SIG-M5 (cell line): Measurements from ENCODE around the gene FXR1.
A peak's percentile ranks its signal among the peaks of the same experiment; 100 is the strongest.
"Not testable (repeated sequence)": the region's sequence is repeated elsewhere in the genome, so short reads cannot be mapped to it uniquely, and the experiment has no call there.

ENCODE experiments used
- DNase-seq: peaks from one replicate; lab custom pipeline; 2025; lab: John Stamatoyannopoulos, UW

The FXR1 gene

DNA sequence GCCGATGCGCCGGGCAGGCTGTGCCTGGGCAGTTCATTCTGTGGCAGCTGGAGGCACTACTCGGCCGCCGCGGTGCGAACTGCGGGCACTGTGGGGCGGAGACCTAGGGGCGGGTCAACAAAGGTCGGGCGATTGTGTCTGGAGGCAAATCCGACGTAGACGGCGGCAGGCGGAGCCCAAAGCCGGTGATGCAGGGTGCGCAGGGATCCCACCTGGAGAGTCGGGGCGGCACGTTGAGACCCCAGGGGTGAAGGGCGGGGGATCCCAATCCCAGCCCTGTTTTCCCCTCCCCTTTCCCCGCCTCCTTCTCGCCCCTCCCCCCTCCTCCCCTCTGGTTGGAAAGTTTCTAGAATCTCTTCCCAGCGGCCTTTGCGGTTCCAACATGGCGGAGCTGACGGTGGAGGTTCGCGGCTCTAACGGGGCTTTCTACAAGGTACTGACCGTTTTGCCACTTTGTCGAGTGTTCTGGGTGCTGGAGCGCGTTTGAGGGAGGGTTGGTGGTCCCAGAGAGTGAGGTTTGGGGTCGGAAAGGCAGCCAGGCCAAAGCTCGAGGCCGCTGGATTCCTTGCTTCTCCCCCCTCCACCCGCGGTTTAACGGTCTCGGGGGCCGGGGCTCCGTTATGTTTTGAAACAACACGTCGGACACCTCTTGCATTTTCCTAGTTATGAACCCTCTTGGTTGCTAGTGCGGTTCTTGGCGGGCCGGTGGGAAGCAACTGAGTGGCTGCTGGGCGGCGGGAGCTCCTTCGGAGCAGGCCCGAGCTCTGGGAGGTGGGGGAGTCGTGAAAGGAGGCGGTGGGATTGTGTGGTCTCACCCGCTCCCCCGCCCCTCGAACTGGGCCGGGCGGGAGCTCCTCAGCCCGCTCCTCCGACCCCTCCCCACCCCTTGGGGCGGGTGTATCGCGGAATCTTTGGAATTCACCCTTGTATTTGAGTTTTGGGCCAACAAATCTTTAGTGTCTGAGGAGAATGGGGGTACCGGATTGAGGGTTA is at the start of gene FXR1:
Gene FXR1, plus strand, starts transcription at position 367 of the 993 bp plus-strand sequence. Its CDS starts 16 bp downstream, at position 383.
- peak; percentile 61 for DNase-seq

- DNase-seq: no peak
These were observed 42.3 kb upstream of the FXR1 start for GRCh38 chr3:180870008-180870699.

GRCh38 chr3:180871901-180872300 is 40.6 kb upstream of the FXR1 start:
- DNase-seq: no peak

DNA sequence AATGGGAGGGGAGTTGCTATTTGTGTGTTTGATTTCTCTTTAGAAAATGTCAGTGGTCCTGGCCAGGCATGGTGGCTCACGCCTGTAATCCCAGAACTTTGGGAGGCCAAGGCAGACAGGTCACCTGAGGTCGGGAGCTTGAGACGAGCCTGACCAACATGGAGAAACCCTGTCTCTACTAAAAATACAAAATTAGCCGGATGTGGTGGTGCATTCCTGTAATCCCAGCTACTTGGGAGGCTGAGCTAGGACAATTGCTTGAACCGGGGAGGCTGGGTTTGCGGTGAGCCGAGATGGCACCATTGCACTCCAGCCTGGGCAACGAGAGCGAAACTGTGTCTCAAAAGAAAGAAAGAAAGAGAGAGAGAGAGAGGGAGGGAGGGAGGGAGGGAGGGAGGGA is 40.0 kb upstream of the FXR1 start:
- DNase-seq: not testable (repeated sequence)

DNA sequence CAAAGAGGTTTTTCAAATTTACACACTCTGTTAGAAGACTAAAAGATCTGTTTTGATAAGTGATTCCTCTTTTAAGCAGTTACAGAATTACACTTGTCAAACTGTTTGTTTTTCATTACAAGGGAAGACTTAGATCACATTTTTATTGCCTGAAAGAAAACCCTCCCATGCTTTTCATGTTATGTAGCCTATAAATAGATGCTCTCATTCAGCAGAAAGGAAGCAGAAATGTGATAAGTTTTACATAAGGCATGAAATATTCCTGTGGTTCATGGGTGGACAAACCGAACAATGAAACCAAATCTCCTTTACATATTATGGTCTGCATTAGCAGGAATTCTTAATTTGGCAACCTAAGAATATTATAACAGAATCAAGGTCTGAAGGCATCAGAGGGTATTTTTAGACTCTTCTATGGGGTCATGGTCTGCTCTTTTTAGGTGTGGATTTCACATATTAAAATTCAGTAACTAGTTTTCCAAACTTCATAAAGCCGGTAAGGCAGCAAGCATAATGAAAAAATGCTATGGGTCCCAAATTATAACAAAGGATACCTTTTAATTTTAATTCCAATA is 37.3 kb upstream of the FXR1 start:
- DNase-seq: no peak

DNA sequence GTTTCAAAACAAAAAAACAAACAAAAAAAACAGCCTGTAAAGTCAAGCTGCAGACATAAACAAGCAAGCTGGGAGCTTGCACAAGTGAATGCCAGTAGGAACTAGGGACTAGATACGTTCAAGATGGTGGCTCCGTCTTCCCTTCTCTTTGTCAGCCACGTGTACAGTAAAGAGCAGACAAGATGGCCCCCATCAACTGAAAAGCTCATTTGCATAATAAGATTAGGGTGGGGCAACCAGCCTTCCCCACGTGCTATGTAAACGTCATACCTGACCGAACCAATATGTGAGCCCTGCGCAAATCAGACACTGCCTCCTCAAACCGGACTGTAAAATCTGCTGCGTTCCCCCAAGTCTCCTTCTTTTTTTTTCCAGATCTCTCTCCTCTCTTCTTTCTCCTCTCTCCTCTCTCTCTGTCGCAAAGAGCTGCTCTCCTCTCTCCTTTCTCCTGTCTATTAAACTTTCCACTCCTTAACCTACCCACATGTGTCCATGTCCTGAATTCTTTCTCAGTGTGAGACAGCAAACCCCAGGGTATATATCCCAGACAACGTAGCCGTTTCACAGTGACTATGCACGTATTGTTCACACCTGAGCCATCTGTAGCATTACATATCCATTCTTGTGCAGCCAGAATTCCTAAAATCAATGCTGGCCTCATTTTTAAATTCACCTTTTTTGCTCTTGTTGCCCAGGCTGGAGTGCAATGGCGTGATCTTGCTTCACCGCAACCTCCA is 31.2 kb upstream of the FXR1 start:
- no peak for DNase-seq

DNA sequence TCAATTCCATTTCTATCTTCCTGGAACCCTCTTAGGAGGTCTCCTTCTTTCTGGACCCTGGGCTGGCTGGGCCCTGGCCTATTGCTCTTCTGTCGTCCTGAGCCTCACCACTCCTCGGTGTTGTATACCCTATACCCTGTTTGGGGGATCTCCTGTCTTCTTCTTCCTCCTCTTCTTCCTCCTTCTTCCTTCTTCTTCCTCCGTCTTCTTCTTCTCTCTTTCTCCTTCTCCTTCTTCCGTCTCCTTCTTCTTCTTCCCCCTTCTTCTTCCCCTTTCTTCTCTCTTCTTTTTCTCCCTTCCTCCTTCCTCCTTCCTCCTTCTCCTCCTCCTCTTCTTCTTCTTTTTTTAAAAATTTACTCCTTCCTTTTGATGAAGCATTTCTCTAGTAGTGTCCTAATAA is 30.4 kb upstream of the FXR1 start:
- no peak for DNase-seq

- DNase-seq: no peak
These were observed 23.4 kb upstream of the FXR1 start for GRCh38 chr3:180888992-180889560.

- no peak for DNase-seq
These were observed 13.9 kb upstream of the FXR1 start for GRCh38 chr3:180898572-180898971.

DNA sequence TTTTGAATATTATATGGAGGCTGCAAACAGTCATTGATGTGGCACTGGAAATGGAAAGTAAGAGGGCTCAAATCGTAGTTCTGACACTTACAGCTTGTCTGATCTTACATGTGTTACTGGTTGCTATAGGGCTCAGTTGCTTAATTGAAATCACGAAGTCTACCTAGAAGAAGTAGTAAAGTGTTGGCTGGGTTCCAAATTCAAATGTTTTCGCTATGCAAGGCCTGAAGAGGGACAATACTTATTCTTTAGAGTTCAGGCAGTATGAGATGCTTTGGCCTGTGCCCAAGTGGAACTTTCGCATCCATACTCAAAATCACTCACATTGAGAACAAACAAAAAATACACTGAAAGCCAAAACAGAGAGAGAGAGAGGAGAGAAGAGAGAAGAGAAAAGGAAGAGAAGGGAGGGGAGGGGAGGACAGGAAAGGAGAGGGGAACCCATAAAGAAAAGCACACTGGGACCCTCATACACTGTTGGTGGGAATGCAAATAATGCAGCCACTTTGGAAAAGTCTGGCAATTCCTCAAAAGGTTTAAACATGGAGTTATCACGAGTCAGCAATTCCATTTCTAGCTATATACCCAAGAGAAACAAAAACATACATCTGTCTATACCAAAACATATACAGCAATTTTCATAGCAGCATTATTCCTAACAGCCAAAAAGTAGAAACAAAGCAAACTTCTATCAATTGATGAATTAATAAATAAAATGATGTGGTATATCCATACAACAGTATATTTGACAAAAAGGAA is 2.9 kb upstream of the FXR1 start:
- no peak for DNase-seq

DNA sequence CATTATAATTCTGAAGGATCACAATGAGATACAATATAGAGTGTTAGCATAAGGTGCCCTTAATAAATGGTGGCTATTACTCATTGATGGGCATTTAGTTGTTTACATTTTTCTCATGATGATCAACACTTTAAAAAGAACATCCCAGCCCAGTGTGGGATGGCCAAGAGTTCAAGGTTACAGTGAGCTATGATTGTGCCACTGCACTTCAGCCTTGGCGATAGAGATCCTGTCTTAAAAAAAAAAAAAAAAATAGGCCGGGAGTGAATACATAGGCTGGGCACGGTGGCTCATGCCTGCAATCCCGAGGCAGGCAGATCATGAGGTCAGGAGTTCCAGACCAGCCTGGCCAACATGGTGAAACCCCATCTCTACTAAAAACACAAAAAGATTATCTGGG is 1.6 kb upstream of the FXR1 start:
- DNase-seq: no peak

DNA sequence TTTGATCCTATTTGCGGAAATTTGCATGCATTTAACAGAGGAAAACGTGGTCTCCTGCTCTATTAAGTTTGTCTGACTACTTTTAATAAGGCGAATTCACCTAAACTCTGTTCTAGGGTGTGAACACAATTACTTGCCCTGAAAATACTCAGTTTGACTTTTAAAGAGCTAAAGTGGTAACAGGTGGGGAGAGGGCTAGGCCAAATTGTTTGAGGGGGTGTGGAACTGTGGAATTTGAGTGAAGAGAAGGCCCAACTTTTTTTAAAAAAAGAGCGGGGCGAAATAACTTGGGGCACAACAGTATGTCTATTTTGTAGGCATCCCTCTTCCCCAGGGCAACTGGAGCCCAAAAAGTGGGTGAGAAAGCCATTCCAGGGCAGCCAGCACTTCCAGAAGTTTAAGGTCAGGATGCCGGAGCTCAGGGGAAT is 580 bp upstream of the FXR1 start:
- DNase-seq: no peak

DNA sequence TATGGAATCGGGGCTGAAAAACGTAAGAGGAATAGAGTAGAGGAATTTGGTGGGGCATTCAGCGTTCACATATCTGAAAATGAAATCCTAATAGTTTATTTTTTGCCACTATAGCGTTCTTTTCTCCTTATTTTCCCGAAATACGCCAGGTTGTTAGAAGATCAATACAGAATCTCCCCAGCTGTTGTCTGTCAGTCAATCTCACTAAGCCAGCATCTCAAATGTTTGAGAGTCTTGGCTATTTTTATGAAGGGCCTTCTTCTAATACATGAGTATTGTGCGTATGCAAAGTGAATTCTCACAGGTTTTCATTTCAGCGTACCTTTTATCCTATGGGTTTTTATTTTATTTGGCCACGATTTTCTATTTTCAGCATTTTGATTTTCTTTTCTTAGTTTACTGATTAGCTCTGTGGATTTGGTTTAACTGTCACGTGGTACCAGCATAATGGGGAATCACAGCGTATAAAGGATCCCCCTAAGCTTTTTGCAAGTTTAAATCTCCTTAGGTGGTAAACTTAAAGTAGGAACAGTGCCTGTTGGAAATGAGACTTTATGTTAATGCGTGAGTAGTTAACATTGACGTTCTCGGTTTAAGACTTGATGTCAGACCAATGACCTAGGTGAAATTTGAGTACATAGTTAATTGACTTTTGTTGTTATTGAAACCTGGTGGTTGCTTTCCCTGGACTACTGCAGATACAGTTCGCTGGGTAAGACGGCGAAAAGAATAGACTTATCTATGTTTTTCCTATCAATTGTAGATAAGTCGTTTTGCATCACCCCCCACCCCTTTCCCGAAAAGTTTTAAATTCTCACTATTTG is 1.3 kb downstream of the FXR1 start:
- DNase-seq: no peak

DNA sequence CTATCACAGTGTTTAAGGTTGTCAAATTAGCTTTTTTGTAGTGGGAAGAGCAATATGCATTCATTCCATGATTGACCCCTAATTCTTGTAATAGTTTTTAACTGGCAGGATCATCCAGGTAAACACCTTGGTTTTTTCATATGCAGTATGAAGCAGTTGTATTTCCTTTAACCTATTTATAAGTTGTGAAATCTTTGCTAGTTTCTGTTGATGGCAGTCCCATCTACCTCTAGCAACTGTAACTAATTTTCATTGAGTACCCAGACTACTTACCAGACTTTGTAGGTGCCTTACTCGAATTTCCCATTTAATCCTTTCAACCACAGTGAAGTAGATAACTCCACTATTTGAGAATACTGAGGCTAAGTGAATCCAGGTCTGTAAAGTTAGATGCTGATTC is 6.1 kb downstream of the FXR1 start:
- no peak for DNase-seq

- DNase-seq: no peak
These were observed 9.8 kb downstream of the FXR1 start for GRCh38 chr3:180922242-180922641.

DNA sequence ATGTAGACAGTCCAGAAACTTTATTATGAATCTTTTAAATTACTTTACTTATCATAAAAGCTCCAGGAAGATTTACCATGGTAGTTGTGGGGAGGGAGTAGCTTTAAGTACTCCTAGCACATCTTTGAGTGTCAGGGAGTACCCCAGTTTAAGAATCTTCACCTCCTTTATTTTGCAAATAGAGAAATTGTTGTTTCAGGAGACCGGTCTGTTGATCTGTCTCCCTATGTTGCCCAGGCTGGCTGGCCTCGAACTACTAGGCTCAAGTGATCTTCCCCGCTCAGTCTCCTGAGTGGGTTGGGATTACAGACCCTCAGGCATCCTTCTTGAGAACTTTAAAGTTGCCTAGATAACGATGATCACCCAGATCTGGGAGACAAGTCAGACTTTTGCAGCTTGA is 11.1 kb downstream of the FXR1 start:
- DNase-seq: no peak

GRCh38 chr3:180926526-180926925 is 14.1 kb downstream of the FXR1 start:
- no peak for DNase-seq

GRCh38 chr3:180929376-180929775 is 16.9 kb downstream of the FXR1 start:
- DNase-seq: no peak

- DNase-seq: no peak
These were observed 18.1 kb downstream of the FXR1 start for GRCh38 chr3:180930526-180930925.

DNA sequence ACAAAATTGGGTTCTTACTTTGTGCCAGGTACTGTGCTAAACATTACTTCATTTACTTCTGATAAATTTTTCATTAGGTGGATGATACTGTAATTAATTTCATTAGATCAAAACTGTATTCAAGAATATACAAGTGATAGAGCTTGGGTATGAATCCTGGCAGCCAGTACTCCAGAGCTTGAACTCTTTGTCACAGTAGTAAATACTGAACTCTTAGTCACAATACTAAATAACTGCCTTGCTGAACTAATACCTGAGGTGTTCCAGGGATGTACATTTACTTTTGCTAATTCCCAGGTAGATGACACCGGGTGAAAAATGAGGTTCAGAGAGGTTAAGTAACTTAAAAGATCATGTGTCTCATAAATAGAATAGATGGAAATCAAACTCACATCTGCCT is 20.3 kb downstream of the FXR1 start:
- DNase-seq: no peak
